A673 (cell line): Measurements from ENCODE around the gene TNS3. TPM values are rescaled to one million over a fixed set of nuclear protein-coding genes. Genes with fewer than 3 reads are reported as not detected.

Source experiments
- BruUV-seq: library from RNA; stranded (reverse); fragments of 400-500 nt; replicated peaks from 2 replicates; lab custom pipeline; 2021; lab: Mats Ljungman, UMichigan
- CTCF ChIA-PET: fragments of 300-600 bp; sonication (Branson Sonifier 250); formaldehyde crosslinking; loops from one replicate; lab custom pipeline; 2022; ENCODE audit warnings: antibody characterized with exemption; lab: Charles Lee
- POLR2A ChIA-PET: fragments of 300-600 bp; sonication (Branson Sonifier 250); formaldehyde crosslinking; loops from one replicate; lab custom pipeline; 2022; ENCODE audit warnings: antibody characterized with exemption; ENCODE audit not compliant: low non-redundant PET; lab: Charles Lee
- DNase-seq: peaks from one replicate; pipeline ENCODE4 v3.0.0-alpha.2; 2015; ENCODE audit warnings: low spot score
- H3K27ac ChIP-seq: fragments of 200-600 bp; sonication (generic); 2 replicates; pipeline ENCODE4 v1.5.1; 2016; ENCODE audit warnings: mixed run types, low read depth, mild to moderate bottlenecking, mixed read lengths, antibody characterized with exemption, low read length; ENCODE audit not compliant: poor library complexity, severe bottlenecking
- H3K27me3 ChIP-seq: fragments of 200-600 bp; sonication (generic); replicated peaks from 2 replicates; pipeline ENCODE4 v1.6.1; 2017; ENCODE audit warnings: mixed run types, low read depth, mild to moderate bottlenecking, mixed read lengths, antibody characterized with exemption, low read length; ENCODE audit not compliant: insufficient read depth, poor library complexity
- H3K36me3 ChIP-seq: fragments of 200-600 bp; sonication (generic); 2 replicates; pipeline ENCODE4 v1.6.1; 2016; ENCODE audit warnings: mixed run types, mild to moderate bottlenecking, mixed read lengths, antibody characterized with exemption, low read length; ENCODE audit not compliant: insufficient read depth, poor library complexity, severe bottlenecking
- H3K4me1 ChIP-seq: fragments of 200-600 bp; sonication (generic); 2 replicates; pipeline ENCODE4 v1.6.1; 2017; ENCODE audit warnings: mixed run types, mild to moderate bottlenecking, mixed read lengths, antibody characterized with exemption, low read length; ENCODE audit not compliant: insufficient read depth, poor library complexity, severe bottlenecking
- H3K4me3 ChIP-seq: fragments of 200-600 bp; sonication (generic); 2 replicates; pipeline ENCODE4 v1.5.1; 2016; ENCODE audit warnings: low read depth, mixed run types, mild to moderate bottlenecking, mixed read lengths, low read length; ENCODE audit not compliant: poor library complexity, severe bottlenecking
- H3K9me3 ChIP-seq: fragments of 200-600 bp; sonication (generic); 2 replicates; pipeline ENCODE4 v1.6.1; 2016; ENCODE audit warnings: mixed run types, low read depth, mild to moderate bottlenecking, mixed read lengths, antibody characterized with exemption, low read length; ENCODE audit not compliant: poor library complexity, severe bottlenecking
- CTCF ChIP-seq: fragments of 300-800, 200-600 bp; sonication (generic); conservative IDR thresholded peaks from 2 replicates; pipeline ENCODE4 v1.5.1; 2017; ENCODE audit warnings: low read depth, mild to moderate bottlenecking, antibody characterized with exemption, low read length, moderate library complexity, mixed read lengths
- EZH2 ChIP-seq: fragments of 200-600 bp; sonication (generic); IDR thresholded peaks from 2 replicates; pipeline ENCODE4 v1.6.1; 2017; ENCODE audit warnings: borderline replicate concordance, low read depth, mild to moderate bottlenecking, mixed read lengths, antibody characterized with exemption, low read length; ENCODE audit not compliant: poor library complexity, severe bottlenecking
- intact Hi-C: fragments of 100-400 bp; cut with micrococcal nuclease; formaldehyde crosslinking; loops from one replicate; pipeline ENCODE4 v1.10.0; 2022; ENCODE audit not compliant: unreplicated experiment
- total RNA-seq: library from RNA; stranded (reverse); gene quantifications from 2 replicates; pipeline ENCODE4 v1.2.3, GENCODE V29; 2021

Gene TNS3
- total RNA-seq, 1 experiment from 2014 or later, result not detected

DNA sequence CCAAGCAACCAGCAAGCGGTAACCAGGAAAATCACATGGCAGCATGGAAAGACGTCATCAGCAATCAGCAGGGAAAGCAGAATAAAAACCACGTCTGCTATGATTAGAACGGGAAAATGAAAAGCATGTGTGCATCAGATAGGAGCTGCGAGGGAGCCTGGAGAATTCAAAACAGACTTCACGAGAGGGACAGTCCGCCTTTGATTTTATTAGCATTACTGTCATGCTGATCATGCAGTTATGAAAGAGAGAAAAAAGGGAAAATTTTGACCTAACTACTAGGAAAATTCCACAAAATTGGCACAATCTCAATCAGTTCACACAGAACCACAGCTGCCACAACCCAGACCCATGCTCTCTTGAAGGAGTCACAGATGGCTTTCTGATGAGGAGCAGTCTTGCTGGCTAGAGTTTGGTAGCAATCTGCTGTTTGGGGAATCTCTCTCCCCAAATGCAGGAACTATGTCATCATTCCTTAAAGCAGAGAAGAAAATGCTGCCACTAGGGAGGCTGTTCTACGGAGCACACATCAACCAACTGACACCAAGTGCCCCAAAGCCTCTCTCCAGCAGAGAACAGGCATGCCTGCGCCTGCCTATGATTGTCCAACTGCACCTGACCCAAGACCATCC, 295.9 kb downstream of the TNS3 start:
- no peak overlapping the region for H3K27ac ChIP-seq
- CTCF ChIA-PET, result no interaction called here
- H3K27me3 ChIP-seq, result peaks cover 10% of the 10 kb centered on the region
- H3K4me1 ChIP-seq, result no peaks in the 10 kb centered on the region
- POLR2A ChIA-PET, result no interaction called here
- H3K4me3 ChIP-seq, result no peak overlapping the region
- no peak for DNase-seq
- intact Hi-C loops, result no loop called here
- no peaks in the 10 kb centered on the region for H3K9me3 ChIP-seq
- TF ChIP-seq CTCF (no peak), EZH2 (no peak)
- BruUV-seq, result no TSS peak
- H3K36me3 ChIP-seq, result no peaks in the 10 kb centered on the region

- Histone ChIP-seq H3K9me3 (no peaks in the 10 kb centered on the region), H3K4me3 (no peak overlapping the region), H3K27me3 (peaks cover 10% of the 10 kb centered on the region), H3K36me3 (no peaks in the 10 kb centered on the region), H3K27ac (no peak overlapping the region), H3K4me1 (no peaks in the 10 kb centered on the region)
- ChIA-PET CTCF (no interaction called here), POLR2A (no interaction called here)
- BruUV-seq, result no TSS peak
- no peak for TF ChIP-seq CTCF
- TF ChIP-seq EZH2, result no peak
- no peak for DNase-seq
- intact Hi-C loops, result no loop called here
These were observed 296.9 kb downstream of the TNS3 start for GRCh38 chr7:47284691-47285635.

DNA sequence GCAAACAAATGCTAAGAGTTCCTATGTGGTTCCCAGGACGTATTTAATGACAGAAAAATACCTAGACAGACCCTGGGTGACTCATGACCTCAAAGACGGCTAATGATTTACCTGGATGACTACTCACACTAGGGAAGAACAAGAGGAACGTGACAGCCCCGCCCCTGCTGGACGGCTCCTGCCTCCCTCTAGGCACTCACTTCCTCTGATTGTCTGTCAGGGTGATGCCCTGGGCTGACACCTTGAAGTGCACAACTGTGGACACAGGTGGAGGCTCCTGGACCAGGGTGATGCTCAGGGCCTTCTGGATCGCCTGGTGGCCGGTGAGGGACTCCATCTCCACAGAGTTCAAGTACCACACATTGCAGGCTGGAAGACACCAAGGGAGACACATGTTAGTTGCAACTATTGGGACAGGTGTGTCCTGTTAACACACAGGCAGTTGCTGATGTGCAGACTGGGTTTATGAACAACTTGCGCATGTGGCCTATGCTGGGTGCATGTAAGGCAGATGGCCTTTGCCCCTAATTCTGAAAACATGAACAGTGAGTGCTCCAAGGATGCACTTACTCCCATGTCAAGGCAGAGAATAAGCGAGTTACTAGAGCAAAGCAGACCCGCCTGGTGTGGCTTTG, 298.3 kb downstream of the TNS3 start:
- H3K4me1 ChIP-seq, result no peaks in the 10 kb centered on the region
- no TSS peak for BruUV-seq
- CTCF ChIA-PET, result no interaction called here

More for the DNA sequence above, 298.3 kb downstream of the TNS3 start:
- intact Hi-C loops, result no loop called here
- no peak overlapping the region for H3K27ac ChIP-seq
- H3K4me3 ChIP-seq, result no peak overlapping the region
- H3K9me3 ChIP-seq, result no peaks in the 10 kb centered on the region
- peaks cover 8% of the 10 kb centered on the region for H3K27me3 ChIP-seq
- H3K36me3 ChIP-seq, result no peaks in the 10 kb centered on the region
- DNase-seq, result no peak
- TF ChIP-seq EZH2, result no peak
- POLR2A ChIA-PET, result no interaction called here
